Measurements from ENCODE around the gene MORC4. TPM values are rescaled to one million over a fixed set of nuclear protein-coding genes. Genes with fewer than 3 reads are reported as not detected.
A peak's percentile ranks its signal among the peaks of the same experiment; 100 is the strongest.

Gene MORC4
- total RNA-seq = 10 to 100 TPM; 12.5 to 12.9 TPM
- polyA plus RNA-seq (2013, experiment 1 of 2) = 7.4 TPM
- 9.5 TPM for polyA plus RNA-seq (2013, experiment 2 of 2)
- 15.6 to 33.6 (median 23.7) reads per million in 172 experiments for total RNA-seq

GRCh38 chrX:107000013-107000515 lies at the start of gene MORC4:
TSS of gene MORC4 (minus strand) at chrX:107000212. CDS start at chrX:106999969, 243 bp downstream.
- ATAC-seq (ENCODE audit: poor library complexity) (peak; percentile 70), DNase-seq (peak; percentile 18 to 80 (median 53))
- Histone ChIP-seq H3K4me1 (ENCODE audit: insufficient read depth, low read length) (peaks cover 8% of the 10 kb centered on the region), H3K27me3 (ENCODE audit: control insufficient read depth in 1 of 2, insufficient read depth in 2 of 2, low read length in 2 of 2) (no peaks in the 10 kb centered on the region), H3K36me3 (ENCODE audit: insufficient read depth, low read length) (no peaks in the 10 kb centered on the region), H3K4me3 (ENCODE audit: low read length) (peak within 1 kb of the TSS; percentile 62), H3K9me3 (ENCODE audit: control insufficient read depth in 1 of 2, insufficient read depth in 1 of 2, low read length in 2 of 2) (no peaks in the 10 kb centered on the region), H3K27ac (ENCODE audit: low read depth in 1 of 2, low read length in 2 of 2) (no peak within 1 kb of the TSS)
- H3K4me3 Mint-ChIP-seq = peak within 1 kb of the TSS; percentile 88
- intact Hi-C loops (cut with DNase I, micrococcal nuclease) = loop anchor here in 1 of 2 experiments (2.0 to 10.0 kb wide), 2 partner anchors 121 to 205 kb away; partner anchors contain the start of genes DNAAF6 and NUP62CL
- CTCF ChIA-PET = no interaction called here
- no peak for TF ChIP-seq CTCF (IDR thresholded peaks at IDR 0.05)
- no peaks in the 10 kb centered on the region for H3K36me3 Mint-ChIP-seq (ENCODE audit: low read depth)
- H3K27me3 Mint-ChIP-seq = no peaks in the 10 kb centered on the region
- POLR2A ChIA-PET = interaction anchor here (1.0 to 2.1 kb wide), 5 partner anchors 12 to 1091 kb away, joined by 3 to 10 read pairs (median 5); partner anchors contain the start of genes ATG4A, MID2, NCBP2L and PRPS1
- H3K4me1 Mint-ChIP-seq (ENCODE audit: low read depth) = peaks cover 13% of the 10 kb centered on the region
- no peaks in the 10 kb centered on the region for H3K9me3 Mint-ChIP-seq
- peak within 1 kb of the TSS; percentile 73 for H3K27ac Mint-ChIP-seq

- no peaks in the 10 kb centered on the region for H3K4me1 ChIP-seq (ENCODE audit: insufficient read depth, low read length)
- CTCF ChIA-PET = no interaction called here
- no peaks in the 10 kb centered on the region for H3K9me3 Mint-ChIP-seq
- H3K4me3 ChIP-seq (ENCODE audit: low read length) = no peak overlapping the region
- H3K27me3 Mint-ChIP-seq = peaks cover 15% of the 10 kb centered on the region
- peaks cover 0 to 10% of the 10 kb centered on the region in 2 experiments for H3K27me3 ChIP-seq (ENCODE audit: control insufficient read depth in 1 of 2, insufficient read depth in 2 of 2, low read length in 2 of 2)
- H3K36me3 ChIP-seq (ENCODE audit: insufficient read depth, low read length) = no peaks in the 10 kb centered on the region
- H3K4me1 Mint-ChIP-seq (ENCODE audit: low read depth) = no peaks in the 10 kb centered on the region
- H3K27ac ChIP-seq (ENCODE audit: low read depth in 1 of 2, low read length in 2 of 2) = no peak overlapping the region
- H3K9me3 ChIP-seq (ENCODE audit: control insufficient read depth in 1 of 2, insufficient read depth in 1 of 2, low read length in 2 of 2) = no peaks in the 10 kb centered on the region
- ATAC-seq (ENCODE audit: poor library complexity) (no peak), DNase-seq (no peak)
- H3K27ac Mint-ChIP-seq = no peak overlapping the region
- no peak overlapping the region for H3K4me3 Mint-ChIP-seq
- TF ChIP-seq CTCF (IDR thresholded peaks at IDR 0.05) = no peak
- H3K36me3 Mint-ChIP-seq (ENCODE audit: low read depth) = no peaks in the 10 kb centered on the region
- POLR2A ChIA-PET = no interaction called here
- intact Hi-C loops (cut with DNase I, micrococcal nuclease) = no loop called here
Measured at GRCh38 chrX:107047622-107048021, 47.6 kb upstream of the MORC4 start.

GRCh38 chrX:107029752-107030151 lies 29.7 kb upstream of the MORC4 start:
- Mint-ChIP-seq H3K27ac (no peak overlapping the region), H3K27me3 (peaks cover 9% of the 10 kb centered on the region), H3K36me3 (ENCODE audit: low read depth) (no peaks in the 10 kb centered on the region), H3K4me1 (ENCODE audit: low read depth) (no peaks in the 10 kb centered on the region), H3K9me3 (no peaks in the 10 kb centered on the region), H3K4me3 (no peak overlapping the region)
- Histone ChIP-seq H3K4me3 (ENCODE audit: low read length) (no peak overlapping the region), H3K27ac (ENCODE audit: low read depth in 1 of 2, low read length in 2 of 2) (no peak overlapping the region), H3K27me3 (ENCODE audit: control insufficient read depth in 1 of 2, insufficient read depth in 2 of 2, low read length in 2 of 2) (no peaks in the 10 kb centered on the region), H3K36me3 (ENCODE audit: insufficient read depth, low read length) (no peaks in the 10 kb centered on the region), H3K9me3 (ENCODE audit: control insufficient read depth in 1 of 2, insufficient read depth in 1 of 2, low read length in 2 of 2) (no peaks in the 10 kb centered on the region), H3K4me1 (ENCODE audit: insufficient read depth, low read length) (no peaks in the 10 kb centered on the region)
- intact Hi-C loops (cut with DNase I, micrococcal nuclease) = loop anchor here (10.0 kb wide), 2 partner anchors 405 to 1045 kb away; no protein-coding TSS in a partner anchor
- TF ChIP-seq CTCF (IDR thresholded peaks at IDR 0.05) = no peak
- POLR2A ChIA-PET = no interaction called here
- CTCF ChIA-PET = no interaction called here
- ATAC-seq (ENCODE audit: poor library complexity) (no peak), DNase-seq (no peak)
